CD4-positive, alpha-beta T cell treated with Interleukin-4 for 4 hours (primary cell): ENCODE results near the gene CCNY.

ENCODE experiments used
- DNase-seq: peaks from one replicate; pipeline ENCODE4 v3.0.0-alpha.2; 2020

The CCNY gene

GRCh38 chr10:35359056-35359455, 22.7 kb downstream of the CCNY start:
- no peak for DNase-seq

- no peak for DNase-seq
Measured at GRCh38 chr10:35359873-35360272, 23.6 kb downstream of the CCNY start.

DNA sequence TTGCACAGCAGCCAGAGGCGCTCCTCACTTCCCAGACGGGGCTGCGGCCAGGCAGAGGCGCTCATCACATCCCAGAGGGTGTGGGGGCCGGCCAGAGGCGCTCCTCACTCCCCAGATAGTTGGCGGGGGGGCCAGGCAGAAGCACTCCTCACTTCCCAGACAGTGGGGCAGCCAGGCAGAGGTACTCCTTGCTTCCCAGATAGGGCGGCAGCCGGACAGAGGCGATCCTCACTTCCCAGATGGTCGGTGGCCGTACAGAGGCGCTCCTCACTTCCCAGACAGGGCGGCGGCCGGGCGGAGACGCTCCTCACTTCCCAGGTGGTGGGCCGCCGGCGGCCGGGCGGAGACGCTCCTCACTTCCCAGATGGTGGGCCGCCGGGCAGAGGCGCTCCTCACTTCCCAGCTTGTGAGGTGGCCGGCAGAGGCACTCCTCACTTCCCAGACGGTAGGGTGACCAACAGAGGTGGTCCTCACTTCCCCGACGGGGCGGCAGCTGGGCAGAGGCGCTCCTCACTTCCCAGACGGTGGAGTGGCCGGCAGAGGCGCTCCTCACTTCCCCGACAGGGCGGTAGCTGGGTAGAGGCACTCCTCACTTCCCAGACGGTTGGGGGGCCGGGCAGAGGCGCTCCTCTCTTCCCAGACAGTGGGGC, 26.5 kb downstream of the CCNY start:
- no peak for DNase-seq

GRCh38 chr10:35363587-35363986, 27.3 kb downstream of the CCNY start:
- DNase-seq: no peak

DNA sequence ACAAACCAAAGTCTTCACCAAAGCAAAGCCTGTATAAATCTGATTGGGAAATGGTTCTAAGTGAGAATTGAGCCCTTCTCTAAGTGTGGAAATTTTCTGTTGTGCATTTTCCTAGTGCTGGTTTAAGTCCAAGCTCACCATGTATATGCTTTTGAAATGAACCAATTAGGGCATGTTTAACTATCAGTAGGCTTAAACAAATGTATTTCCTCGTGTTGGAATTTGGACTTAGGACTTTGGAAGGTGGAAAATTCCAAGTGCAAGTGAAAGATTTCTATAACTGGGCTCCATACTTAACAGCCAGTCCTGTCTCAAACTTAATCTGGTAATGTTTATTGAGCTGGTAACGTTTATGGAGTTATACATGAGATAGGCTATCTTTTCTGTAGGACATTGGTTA, 28.5 kb downstream of the CCNY start:
- DNase-seq: no peak

- DNase-seq: no peak
Measured at GRCh38 chr10:35365994-35366393, 29.7 kb downstream of the CCNY start.

GRCh38 chr10:35367107-35367859, 31.0 kb downstream of the CCNY start:
- no peak for DNase-seq

DNA sequence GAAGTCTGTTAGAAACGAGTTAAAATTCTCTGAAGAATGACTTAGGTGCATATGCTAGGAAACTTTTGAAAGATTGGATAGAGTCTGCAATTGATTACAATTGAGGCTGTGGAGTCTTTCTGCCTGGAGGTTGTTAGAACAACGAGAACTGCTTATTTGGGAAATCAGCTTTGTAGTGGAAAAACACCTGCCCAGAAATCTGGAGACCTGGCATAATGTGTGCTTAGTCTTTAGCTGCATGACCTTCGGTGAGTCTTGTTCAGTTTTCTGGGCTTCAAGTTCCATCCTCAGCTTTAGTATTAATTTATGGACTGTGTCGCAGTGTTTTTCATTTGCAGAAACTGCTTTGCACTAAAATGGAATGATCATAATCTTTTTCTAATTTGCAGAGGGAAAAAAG, 31.7 kb downstream of the CCNY start:
- no peak for DNase-seq

DNA sequence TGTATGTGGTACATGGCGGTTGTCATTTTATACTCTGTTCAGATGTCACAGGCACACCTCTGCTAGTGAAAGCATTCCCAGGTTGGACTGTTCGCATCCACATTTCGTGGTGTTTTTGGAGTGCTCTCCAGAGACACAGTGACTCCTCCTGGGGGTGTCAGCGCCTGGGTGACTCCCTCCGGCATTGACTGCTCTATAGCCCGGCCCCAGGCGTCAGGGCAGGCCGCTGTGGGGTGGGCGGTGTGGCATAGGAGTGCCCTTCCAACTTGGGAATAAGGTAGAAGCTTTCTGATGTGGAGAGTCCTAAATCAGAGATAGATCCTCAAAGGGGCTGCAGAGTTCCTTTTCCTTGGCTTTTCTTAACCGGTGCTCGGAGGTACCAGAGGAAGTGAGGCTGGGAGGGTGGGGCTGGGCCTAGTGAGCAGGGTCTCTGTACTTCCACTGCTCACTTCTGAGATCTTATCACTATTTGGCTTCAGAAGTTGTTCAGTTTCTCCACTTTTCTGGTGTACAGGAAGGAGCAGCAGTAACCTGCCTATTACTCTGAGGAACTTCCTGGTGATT, 32.3 kb downstream of the CCNY start:
- no peak for DNase-seq

DNA sequence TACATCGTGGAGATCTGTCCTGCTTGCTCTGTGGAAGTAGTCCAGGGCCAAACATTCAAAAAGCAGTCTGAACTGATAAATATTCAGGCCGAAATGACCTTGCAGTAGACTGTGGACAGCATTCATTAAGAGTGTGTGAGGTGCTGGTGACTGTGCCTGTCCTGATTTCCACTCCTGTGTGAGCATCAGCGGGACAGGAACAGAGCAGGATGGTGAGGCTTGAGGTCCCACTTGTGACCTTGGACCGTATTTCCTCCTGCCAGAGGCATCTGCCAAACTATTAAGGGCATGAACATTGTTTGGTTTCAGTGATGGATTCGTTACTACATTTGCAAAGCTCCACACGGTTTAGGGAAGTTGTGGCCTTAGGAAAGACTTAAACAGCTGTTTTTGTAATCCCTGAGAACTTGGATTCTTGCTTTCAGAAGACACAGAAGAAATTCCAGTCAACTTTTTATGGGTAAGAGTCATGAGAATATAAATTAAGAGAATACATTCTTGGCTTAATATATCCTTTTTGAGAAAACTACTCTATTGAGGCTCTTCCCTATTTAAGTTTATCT, 32.8 kb downstream of the CCNY start:
- DNase-seq: no peak

DNA sequence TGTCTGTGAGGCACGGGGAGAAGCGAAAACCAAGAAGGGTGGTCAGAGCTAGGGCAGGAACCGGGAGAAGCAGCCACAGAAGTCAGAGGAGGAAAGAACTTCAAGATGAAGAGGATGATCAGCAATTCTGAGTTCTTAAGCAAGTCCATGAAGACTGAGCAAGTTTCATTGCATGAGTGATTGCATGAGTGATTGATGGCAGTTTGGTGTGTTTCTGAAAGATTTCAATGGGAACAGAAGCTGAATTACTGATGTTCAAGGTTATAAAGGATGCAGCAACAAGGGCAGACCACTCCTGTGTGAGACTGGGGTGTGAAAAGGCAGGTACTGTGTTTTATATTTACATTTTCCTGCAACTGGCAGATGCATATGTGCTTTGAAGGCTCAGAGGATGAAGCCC, 35.4 kb downstream of the CCNY start:
- no peak for DNase-seq

- no peak for DNase-seq
Measured at GRCh38 chr10:35372329-35372728, 36.0 kb downstream of the CCNY start.

DNA sequence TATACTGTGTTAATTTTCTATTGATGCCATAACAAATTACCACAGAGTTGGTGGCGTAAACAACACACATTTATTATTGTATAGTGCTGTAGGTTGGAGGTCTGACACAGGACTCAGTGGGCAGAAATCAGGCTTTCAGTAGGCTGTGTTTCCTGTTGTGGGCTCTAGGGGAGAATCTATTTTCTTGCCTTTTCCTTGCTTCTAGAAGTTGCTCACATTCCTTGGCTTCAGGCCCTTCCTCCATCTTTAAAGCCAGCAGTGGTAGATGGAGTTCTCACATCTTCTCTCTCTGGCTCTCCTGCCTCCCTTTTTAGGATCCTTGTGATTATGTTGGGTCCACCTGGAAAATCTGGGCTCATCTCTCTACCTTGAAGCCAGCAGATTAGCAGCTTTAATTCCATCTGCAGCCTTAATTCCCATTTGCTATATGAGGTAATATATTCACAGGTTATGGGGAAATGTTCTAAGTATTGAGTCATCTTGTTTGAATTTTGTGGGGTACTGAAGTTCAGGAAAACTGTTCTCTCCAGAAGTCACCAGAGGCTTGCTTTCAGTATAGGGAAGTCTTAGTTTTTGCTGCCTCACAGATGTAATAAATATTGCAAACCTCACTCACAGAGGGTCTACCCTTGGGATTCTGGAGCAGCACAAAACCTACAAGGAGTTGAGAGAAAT, 38.9 kb downstream of the CCNY start:
- no peak for DNase-seq

GRCh38 chr10:35377050-35377728, 40.9 kb downstream of the CCNY start:
- no peak for DNase-seq

DNA sequence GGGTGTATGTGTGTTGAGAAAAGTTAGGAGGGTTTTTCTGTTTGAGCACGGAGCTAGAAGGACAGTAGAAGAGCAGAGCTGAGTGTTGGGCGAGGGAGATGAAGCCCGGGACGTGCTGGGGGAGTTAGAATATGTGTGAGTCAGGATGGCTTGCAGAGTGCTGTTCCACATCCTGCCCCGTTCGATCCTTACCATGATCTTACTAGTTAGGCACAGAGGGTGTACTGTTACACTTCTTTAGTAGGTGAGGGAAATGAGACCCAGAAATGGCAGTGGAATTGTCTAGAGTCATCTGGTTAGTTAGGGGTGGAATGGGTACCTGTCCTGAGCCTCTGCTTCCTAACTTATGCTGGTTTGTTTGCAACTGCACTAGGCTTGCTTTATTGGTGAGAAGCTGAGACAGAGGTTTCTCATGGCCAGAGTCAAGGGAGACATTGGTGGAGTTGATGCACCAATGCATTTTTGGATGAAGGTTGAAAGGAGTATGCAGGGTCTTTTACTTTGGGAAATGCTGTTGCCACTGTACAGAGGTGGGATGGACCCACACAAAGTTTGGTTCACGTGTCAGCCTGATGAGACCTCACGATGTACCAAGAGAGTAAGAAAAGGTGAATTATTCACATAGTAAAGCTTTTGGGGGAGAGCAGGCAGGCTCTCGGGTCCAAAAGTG, 42.4 kb downstream of the CCNY start:
- no peak for DNase-seq

- no peak for DNase-seq
Measured at GRCh38 chr10:35379226-35380137, 43.2 kb downstream of the CCNY start.

DNA sequence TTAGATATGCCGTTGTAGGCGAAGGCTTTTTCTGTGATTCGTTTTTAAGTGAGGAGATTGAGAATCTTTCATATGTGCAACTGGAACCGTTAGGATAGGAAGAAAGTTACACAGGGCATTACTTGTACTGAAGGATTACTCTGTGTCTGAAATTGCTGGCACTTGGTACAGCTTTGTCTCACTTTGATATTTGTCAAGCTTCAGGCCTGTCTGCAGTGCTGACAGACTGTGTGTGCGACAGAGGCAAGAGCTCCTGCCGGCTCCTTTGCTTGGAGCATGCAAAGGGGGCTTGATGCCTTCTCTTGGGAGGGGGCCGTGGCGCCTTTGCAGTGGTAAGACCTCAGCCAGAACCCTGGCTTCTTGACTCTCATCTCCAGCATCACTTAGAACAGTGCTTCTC, 45.8 kb downstream of the CCNY start:
- no peak for DNase-seq

- DNase-seq: no peak
Measured at GRCh38 chr10:35384265-35384868, 48.1 kb downstream of the CCNY start.

DNA sequence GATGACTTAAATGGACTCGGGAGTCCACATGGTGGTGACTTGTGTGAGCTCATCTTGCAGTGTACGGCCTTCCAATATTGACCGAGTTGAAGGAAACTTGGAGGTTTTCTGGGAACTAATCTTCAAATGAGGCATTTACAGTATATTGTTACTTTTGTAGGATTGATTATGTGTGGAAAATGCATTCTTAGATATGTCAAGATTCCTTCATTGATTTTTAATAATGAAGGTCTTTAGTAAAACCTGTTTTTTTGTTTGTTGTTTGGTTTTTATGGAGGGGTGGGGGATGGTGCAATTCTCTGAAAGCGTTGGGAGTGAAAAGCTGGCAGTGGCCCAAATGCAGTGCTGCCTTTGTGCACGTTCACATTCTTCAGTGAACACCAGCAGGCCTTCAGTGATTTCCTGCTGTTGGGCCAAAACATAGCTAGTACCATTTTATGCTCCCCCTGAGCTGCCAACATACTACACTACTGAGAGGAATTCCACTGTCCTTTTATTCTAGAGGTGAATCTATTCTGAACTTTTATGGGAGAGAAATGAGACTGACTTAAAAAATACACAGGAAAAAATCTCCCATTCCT, 50.4 kb downstream of the CCNY start:
- no peak for DNase-seq

DNA sequence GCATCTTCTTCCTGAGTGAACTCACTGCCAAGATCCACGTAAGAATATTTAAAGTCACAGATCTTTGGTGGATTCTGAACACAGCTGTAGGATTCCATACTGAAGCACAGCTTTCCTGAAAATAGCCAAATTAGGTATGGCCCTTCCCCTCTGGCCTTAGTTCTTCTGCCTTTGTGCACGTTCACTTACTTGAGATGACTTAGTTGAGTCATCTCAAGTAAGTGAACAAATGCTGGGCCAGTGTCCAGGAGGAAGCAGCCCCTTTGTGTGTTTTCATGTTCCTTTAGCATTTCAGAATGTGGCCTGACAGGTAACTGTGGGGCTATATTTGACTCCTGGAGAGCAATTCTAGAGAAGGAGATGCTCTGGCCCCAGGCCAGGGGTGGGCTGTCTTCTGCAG, 51.5 kb downstream of the CCNY start:
- DNase-seq: no peak
